Endodermal cell (in vitro differentiated cells): ENCODE results near the gene SLC26A3. TPM values are rescaled to one million over a fixed set of nuclear protein-coding genes. Genes with fewer than 3 reads are reported as not detected.

Experiments used
- DNase-seq: peaks from one replicate; pipeline ENCODE4 v3.0.0-alpha.2; 2017
- H3K27ac ChIP-seq: 2 replicates; pipeline ENCODE4 v1.5.1; 2013; ENCODE audit warnings: mild to moderate bottlenecking, low read depth, low read length, moderate library complexity
- H3K27me3 ChIP-seq: 2 replicates; pipeline ENCODE4 v1.6.1; 2013; ENCODE audit warnings: mild to moderate bottlenecking, low read length, moderate library complexity; ENCODE audit not compliant: insufficient read depth, control insufficient read depth, poor library complexity, severe bottlenecking
- H3K36me3 ChIP-seq: 2 replicates; pipeline ENCODE4 v1.7.0; 2013; ENCODE audit warnings: mild to moderate bottlenecking, low read length, moderate library complexity; ENCODE audit not compliant: control insufficient read depth, insufficient read depth
- H3K4me1 ChIP-seq: one replicate; pipeline ENCODE4 v1.7.0; 2013; ENCODE audit warnings: low read length; ENCODE audit not compliant: control insufficient read depth, insufficient read depth
- H3K4me3 ChIP-seq: 2 replicates; pipeline ENCODE4 v1.5.1; 2013; ENCODE audit warnings: mild to moderate bottlenecking, low read length, moderate library complexity
- H3K9ac ChIP-seq: 2 replicates; pipeline ENCODE4 v1.6.1; 2013; ENCODE audit warnings: mild to moderate bottlenecking, low read length, moderate library complexity; ENCODE audit not compliant: poor library complexity, severe bottlenecking; ENCODE audit errors: extremely low read depth
- H3K9me3 ChIP-seq: 2 replicates; pipeline ENCODE4 v1.6.1; 2013; ENCODE audit warnings: mild to moderate bottlenecking, low read length, moderate library complexity; ENCODE audit not compliant: control insufficient read depth
- H3K27ac Mint-ChIP-seq: 2 replicates; pipeline ENCODE4 v1.8.0; 2020; ENCODE audit warnings: mixed read lengths
- H3K27me3 Mint-ChIP-seq: 2 replicates; pipeline ENCODE4 v1.8.0; 2021; ENCODE audit warnings: mild to moderate bottlenecking, mixed read lengths; ENCODE audit not compliant: insufficient read depth
- H3K36me3 Mint-ChIP-seq: 2 replicates; pipeline ENCODE4 v1.8.0; 2020; ENCODE audit warnings: low read depth, mixed read lengths
- H3K4me1 Mint-ChIP-seq: 2 replicates; pipeline ENCODE4 v1.8.0; 2020; ENCODE audit warnings: mixed read lengths
- H3K4me3 Mint-ChIP-seq: 2 replicates; pipeline ENCODE4 v1.8.0; 2020; ENCODE audit warnings: mild to moderate bottlenecking, moderate library complexity, mixed read lengths
- H3K9me3 Mint-ChIP-seq: 2 replicates; pipeline ENCODE4 v1.8.0; 2020; ENCODE audit warnings: mild to moderate bottlenecking, mixed read lengths
- WGBS, 2 experiments: methylation state at CpG; one replicate each; pipeline versions ENCODE4 v1.1.5 to v1.1.7; 2013; ENCODE audit warnings: missing lambda C conversion rate in 2 of 2, mixed read lengths in 1 of 2; ENCODE audit not compliant: insufficient coverage in 1 of 2, insufficient read length in 1 of 2; 5-methylcytosine and 5-hydroxymethylcytosine counted together
- total RNA-seq, 2 donors: library from RNA; stranded (reverse); fragmentation: NEBNext Ultra II Directional in 1 of 2; extraction: Animal tissue kit (Norgen Biotek cat#: 25700) in 1 of 2; gene quantifications; 2 replicates in 1 of 2; 3 replicates in 1 of 2; pipeline ENCODE4 v1.2.1, GENCODE V29; 2021
- TF ChIP-seq, protein P1 (sequence below): fragments of 200-600 bp; sonication (generic); conservative IDR thresholded peaks from 2 replicates; pipeline ENCODE4 v1.5.0; 2021; ENCODE audit warnings: antibody characterized with exemption, mild to moderate bottlenecking

The SLC26A3 gene
- total RNA-seq, 2 donors from 2014 or later: not detected

- TF ChIP-seq, protein P1, sequence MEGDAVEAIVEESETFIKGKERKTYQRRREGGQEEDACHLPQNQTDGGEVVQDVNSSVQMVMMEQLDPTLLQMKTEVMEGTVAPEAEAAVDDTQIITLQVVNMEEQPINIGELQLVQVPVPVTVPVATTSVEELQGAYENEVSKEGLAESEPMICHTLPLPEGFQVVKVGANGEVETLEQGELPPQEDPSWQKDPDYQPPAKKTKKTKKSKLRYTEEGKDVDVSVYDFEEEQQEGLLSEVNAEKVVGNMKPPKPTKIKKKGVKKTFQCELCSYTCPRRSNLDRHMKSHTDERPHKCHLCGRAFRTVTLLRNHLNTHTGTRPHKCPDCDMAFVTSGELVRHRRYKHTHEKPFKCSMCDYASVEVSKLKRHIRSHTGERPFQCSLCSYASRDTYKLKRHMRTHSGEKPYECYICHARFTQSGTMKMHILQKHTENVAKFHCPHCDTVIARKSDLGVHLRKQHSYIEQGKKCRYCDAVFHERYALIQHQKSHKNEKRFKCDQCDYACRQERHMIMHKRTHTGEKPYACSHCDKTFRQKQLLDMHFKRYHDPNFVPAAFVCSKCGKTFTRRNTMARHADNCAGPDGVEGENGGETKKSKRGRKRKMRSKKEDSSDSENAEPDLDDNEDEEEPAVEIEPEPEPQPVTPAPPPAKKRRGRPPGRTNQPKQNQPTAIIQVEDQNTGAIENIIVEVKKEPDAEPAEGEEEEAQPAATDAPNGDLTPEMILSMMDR: no peak
- H3K4me3 ChIP-seq: no peak overlapping the region
- no peak overlapping the region for H3K9ac ChIP-seq
- Mint-ChIP-seq H3K36me3 (no peaks in the 10 kb centered on the region), H3K27ac (no peak overlapping the region), H3K27me3 (peaks cover 7% of the 10 kb centered on the region), H3K9me3 (no peaks in the 10 kb centered on the region), H3K4me1 (no peaks in the 10 kb centered on the region), H3K4me3 (no peak overlapping the region)
- H3K27me3 ChIP-seq: no peaks in the 10 kb centered on the region
- H3K27ac ChIP-seq: no peak overlapping the region
- H3K4me1 ChIP-seq: no peaks in the 10 kb centered on the region
- 90% methylated on average over 1 of the region's 1 CpG; no CpG with 5 or more reads in 1 of the 2 experiments for WGBS, 2 experiments
- no peak for DNase-seq
- H3K36me3 ChIP-seq: no peaks in the 10 kb centered on the region
- no peaks in the 10 kb centered on the region for H3K9me3 ChIP-seq
Measured at GRCh38 chr7:107721286-107721685, 81.7 kb downstream of the SLC26A3 start.

- no peaks in the 10 kb centered on the region for H3K4me1 Mint-ChIP-seq
- no peak overlapping the region for H3K4me3 Mint-ChIP-seq
- no peak for DNase-seq
- 80 to 89% methylated on average over 1 to 4 of the region's 4 CpGs for WGBS, 2 experiments
- H3K4me1 ChIP-seq: no peaks in the 10 kb centered on the region
- H3K27ac Mint-ChIP-seq: no peak overlapping the region
- H3K36me3 ChIP-seq: no peaks in the 10 kb centered on the region
- no peaks in the 10 kb centered on the region for H3K9me3 Mint-ChIP-seq
- H3K27me3 Mint-ChIP-seq: peaks cover under 1% of the 10 kb centered on the region
- no peak overlapping the region for H3K4me3 ChIP-seq
- no peaks in the 10 kb centered on the region for H3K9me3 ChIP-seq
- H3K27ac ChIP-seq: no peak overlapping the region
- H3K9ac ChIP-seq: no peak overlapping the region
- no peaks in the 10 kb centered on the region for H3K27me3 ChIP-seq
- TF ChIP-seq, protein P1: no peak
- H3K36me3 Mint-ChIP-seq: no peaks in the 10 kb centered on the region
Measured at GRCh38 chr7:107718456-107719193, 84.4 kb downstream of the SLC26A3 start.

GRCh38 chr7:107715531-107715930, 87.5 kb downstream of the SLC26A3 start:
- Histone ChIP-seq H3K27me3 (no peaks in the 10 kb centered on the region), H3K4me3 (no peak overlapping the region), H3K4me1 (no peaks in the 10 kb centered on the region), H3K9me3 (no peaks in the 10 kb centered on the region), H3K36me3 (no peaks in the 10 kb centered on the region), H3K27ac (no peak overlapping the region), H3K9ac (no peak overlapping the region)
- no peak for DNase-seq
- TF ChIP-seq, protein P1: no peak
- H3K4me1 Mint-ChIP-seq: no peaks in the 10 kb centered on the region
- WGBS, 2 experiments: 92% methylated on average over 6 of the region's 6 CpGs
- H3K27me3 Mint-ChIP-seq: peaks cover 3% of the 10 kb centered on the region
- no peaks in the 10 kb centered on the region for H3K36me3 Mint-ChIP-seq
- H3K4me3 Mint-ChIP-seq: no peak overlapping the region
- H3K9me3 Mint-ChIP-seq: no peaks in the 10 kb centered on the region
- no peak overlapping the region for H3K27ac Mint-ChIP-seq

Other genes starting within 250 kb of the SLC26A3 start
- 10 to 100 TPM; 25.5 to 34.7 TPM for gene COG5, start 239.3 kb downstream of the SLC26A3 start, total RNA-seq
- 10 to 100 TPM; 13.2 to 18.0 TPM for gene DUS4L, start 239.3 kb downstream of the SLC26A3 start, total RNA-seq
- gene BCAP29, start 223.0 kb downstream of the SLC26A3 start, total RNA-seq: 10 to 100 TPM; 39.5 to 46.0 TPM
- gene SLC26A4, start 142.4 kb downstream of the SLC26A3 start, total RNA-seq: under 1 TPM in 1 of 2 donors, not detected in 1; 0.42 TPM
- 10 to 100 TPM; 33.3 to 34.7 TPM for gene CBLL1, start 59.1 kb downstream of the SLC26A3 start, total RNA-seq
- gene DLD, start 88.0 kb upstream of the SLC26A3 start, total RNA-seq: 10 to 100 TPM; 82.4 to 82.5 TPM
- 100 to 1,000 TPM; 192 to 209 TPM for gene LAMB1, start 199.9 kb upstream of the SLC26A3 start, total RNA-seq